Parathyroid adenoma (tissue), 2 donors: ENCODE measurements around the gene CCDC97.

Source experiments
- H2AFZ ChIP-seq: fragments of 300-600 bp; sonication (generic); one replicate; pipeline ENCODE4 v1.7.0; 2017; ENCODE audit warnings: antibody characterized with exemption, mild to moderate bottlenecking
- H3K27ac ChIP-seq: fragments of 300-600 bp; sonication (generic); one replicate; pipeline ENCODE4 v1.7.0; 2017
- H3K27me3 ChIP-seq: fragments of 300-600 bp; sonication (generic); one replicate; pipeline ENCODE4 v1.7.0; 2017; ENCODE audit warnings: low read length; ENCODE audit not compliant: control insufficient read depth, insufficient read depth
- H3K36me3 ChIP-seq: fragments of 300-600 bp; sonication (generic); one replicate; pipeline ENCODE4 v1.7.0; 2017; ENCODE audit warnings: low read length; ENCODE audit not compliant: control insufficient read depth, insufficient read depth
- H3K4me1 ChIP-seq: fragments of 300-600 bp; sonication (generic); one replicate; pipeline ENCODE4 v1.7.0; 2017; ENCODE audit warnings: control low read depth
- H3K4me2 ChIP-seq: fragments of 300-600 bp; sonication (generic); one replicate; pipeline ENCODE4 v1.7.0; 2017; ENCODE audit warnings: low read length
- H3K4me3 ChIP-seq: fragments of 300-600 bp; sonication (generic); one replicate; pipeline ENCODE4 v1.7.0; 2017; ENCODE audit warnings: low read depth, low read length
- H3K79me2 ChIP-seq: fragments of 300-600 bp; sonication (generic); one replicate; pipeline ENCODE4 v1.7.0; 2017; ENCODE audit warnings: control low read depth
- H3K9ac ChIP-seq: fragments of 300-600 bp; sonication (generic); one replicate; pipeline ENCODE4 v1.7.0; 2017; ENCODE audit warnings: mild to moderate bottlenecking
- H3K9me3 ChIP-seq: fragments of 300-600 bp; sonication (generic); one replicate; pipeline ENCODE4 v1.7.0; 2017; ENCODE audit warnings: low read length; ENCODE audit not compliant: control insufficient read depth
- TF ChIP-seq, protein P1 (sequence below): fragments of 300-600 bp; sonication (generic); IDR thresholded peaks from one replicate; pipeline ENCODE4 v1.7.0; 2017; ENCODE audit warnings: antibody characterized with exemption, mild to moderate bottlenecking
- donor health status: primary hyperparathyroidism.

The CCDC97 gene

DNA sequence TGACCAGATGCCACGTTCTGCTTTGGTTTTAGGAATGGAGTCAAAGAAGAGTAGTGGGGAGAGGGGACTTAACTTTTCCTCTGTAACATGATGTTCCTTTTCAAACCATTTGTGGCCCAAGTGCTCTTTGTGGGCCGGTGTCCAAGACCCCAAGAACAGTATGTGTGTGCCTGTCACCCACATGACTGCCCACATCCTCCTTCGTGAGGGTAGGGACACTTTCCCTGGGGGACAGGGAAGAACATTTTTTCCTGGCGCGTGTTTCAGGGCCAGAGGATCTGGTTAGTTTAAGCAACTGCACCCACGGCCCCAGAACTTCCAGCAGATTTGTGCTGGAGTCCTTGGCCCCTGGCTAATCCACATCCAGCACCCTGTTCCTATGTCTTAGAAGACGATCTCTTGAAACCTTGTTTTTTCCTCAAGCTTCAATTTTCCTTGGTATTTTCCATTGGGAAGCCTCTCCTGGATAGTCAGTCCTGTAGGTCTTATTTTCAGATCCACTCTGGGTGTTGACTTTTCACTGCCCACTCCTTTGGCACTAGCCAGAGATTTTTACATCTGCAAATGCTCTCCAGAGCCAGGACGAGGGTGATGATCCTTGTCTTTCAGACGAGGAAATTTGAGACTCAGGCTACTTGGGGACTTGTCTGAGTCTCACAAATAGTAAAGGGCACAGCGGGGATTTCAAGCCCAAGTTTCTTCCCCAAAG is 10.8 kb upstream of the CCDC97 start:
- H3K36me3 ChIP-seq = no peaks in the 10 kb centered on the region
- TF ChIP-seq, protein P1, sequence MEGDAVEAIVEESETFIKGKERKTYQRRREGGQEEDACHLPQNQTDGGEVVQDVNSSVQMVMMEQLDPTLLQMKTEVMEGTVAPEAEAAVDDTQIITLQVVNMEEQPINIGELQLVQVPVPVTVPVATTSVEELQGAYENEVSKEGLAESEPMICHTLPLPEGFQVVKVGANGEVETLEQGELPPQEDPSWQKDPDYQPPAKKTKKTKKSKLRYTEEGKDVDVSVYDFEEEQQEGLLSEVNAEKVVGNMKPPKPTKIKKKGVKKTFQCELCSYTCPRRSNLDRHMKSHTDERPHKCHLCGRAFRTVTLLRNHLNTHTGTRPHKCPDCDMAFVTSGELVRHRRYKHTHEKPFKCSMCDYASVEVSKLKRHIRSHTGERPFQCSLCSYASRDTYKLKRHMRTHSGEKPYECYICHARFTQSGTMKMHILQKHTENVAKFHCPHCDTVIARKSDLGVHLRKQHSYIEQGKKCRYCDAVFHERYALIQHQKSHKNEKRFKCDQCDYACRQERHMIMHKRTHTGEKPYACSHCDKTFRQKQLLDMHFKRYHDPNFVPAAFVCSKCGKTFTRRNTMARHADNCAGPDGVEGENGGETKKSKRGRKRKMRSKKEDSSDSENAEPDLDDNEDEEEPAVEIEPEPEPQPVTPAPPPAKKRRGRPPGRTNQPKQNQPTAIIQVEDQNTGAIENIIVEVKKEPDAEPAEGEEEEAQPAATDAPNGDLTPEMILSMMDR = no peak
- no peak overlapping the region for H3K9ac ChIP-seq
- H3K27ac ChIP-seq = peak overlapping the region; percentile 65
- no peak overlapping the region for H3K4me2 ChIP-seq
- H3K4me1 ChIP-seq = peaks cover 30% of the 10 kb centered on the region
- no peak overlapping the region for H2AFZ ChIP-seq
- H3K4me3 ChIP-seq = no peak overlapping the region
- no peaks in the 10 kb centered on the region for H3K27me3 ChIP-seq
- peaks cover 14% of the 10 kb centered on the region for H3K79me2 ChIP-seq
- no peaks in the 10 kb centered on the region for H3K9me3 ChIP-seq

DNA sequence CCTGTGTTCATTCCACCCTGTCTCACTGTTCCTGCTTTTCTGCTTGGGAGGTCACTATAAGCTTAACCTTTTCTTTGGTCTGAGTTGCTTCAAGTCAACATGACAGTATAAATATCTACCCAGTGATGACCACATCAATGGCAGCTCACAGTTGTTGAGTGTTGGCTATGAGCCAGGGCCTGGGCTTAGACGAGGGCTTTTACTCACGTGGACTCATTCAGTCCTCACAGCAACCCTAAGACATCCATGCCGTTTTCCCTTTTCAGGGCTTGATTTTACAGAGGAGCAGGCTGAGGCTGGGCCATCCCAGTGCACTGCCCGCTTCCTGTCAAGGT is 10.2 kb upstream of the CCDC97 start:
- Histone ChIP-seq H3K4me3 (no peak overlapping the region), H3K79me2 (peaks cover 12% of the 10 kb centered on the region), H3K9ac (no peak overlapping the region), H3K27ac (peak overlapping the region; percentile 65), H3K36me3 (no peaks in the 10 kb centered on the region), H3K27me3 (no peaks in the 10 kb centered on the region), H3K4me1 (peaks cover 30% of the 10 kb centered on the region), H3K4me2 (no peak overlapping the region), H3K9me3 (no peaks in the 10 kb centered on the region), H2AFZ (no peak overlapping the region)
- TF ChIP-seq, protein P1 = no peak

DNA sequence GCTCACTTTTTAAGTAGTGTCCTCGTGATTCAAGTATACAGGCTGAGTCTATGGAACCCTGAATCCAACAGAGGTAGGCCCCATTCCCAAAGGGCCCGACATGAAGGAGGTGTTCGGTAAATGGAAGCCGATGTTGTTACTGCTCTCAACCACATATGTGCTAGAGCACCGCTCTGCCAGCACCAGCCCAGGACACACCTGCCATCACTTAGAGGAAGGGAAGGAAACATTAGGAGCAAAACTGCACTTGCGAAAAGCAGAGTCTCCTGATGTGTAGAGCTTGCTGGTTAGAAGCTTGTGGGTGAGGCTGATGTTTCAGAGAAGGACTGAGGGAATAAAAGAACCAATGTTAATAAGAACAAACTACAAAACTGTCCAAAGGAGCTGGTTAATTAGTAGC is 9.4 kb upstream of the CCDC97 start:
- no peak overlapping the region for H2AFZ ChIP-seq
- H3K27me3 ChIP-seq = no peaks in the 10 kb centered on the region
- H3K4me1 ChIP-seq = peaks cover 30% of the 10 kb centered on the region
- H3K36me3 ChIP-seq = no peaks in the 10 kb centered on the region
- no peak overlapping the region for H3K9ac ChIP-seq
- H3K4me2 ChIP-seq = no peak overlapping the region
- peaks cover 14% of the 10 kb centered on the region for H3K79me2 ChIP-seq
- TF ChIP-seq, protein P1 = no peak
- no peak overlapping the region for H3K27ac ChIP-seq
- H3K4me3 ChIP-seq = no peak overlapping the region
- H3K9me3 ChIP-seq = no peaks in the 10 kb centered on the region

DNA sequence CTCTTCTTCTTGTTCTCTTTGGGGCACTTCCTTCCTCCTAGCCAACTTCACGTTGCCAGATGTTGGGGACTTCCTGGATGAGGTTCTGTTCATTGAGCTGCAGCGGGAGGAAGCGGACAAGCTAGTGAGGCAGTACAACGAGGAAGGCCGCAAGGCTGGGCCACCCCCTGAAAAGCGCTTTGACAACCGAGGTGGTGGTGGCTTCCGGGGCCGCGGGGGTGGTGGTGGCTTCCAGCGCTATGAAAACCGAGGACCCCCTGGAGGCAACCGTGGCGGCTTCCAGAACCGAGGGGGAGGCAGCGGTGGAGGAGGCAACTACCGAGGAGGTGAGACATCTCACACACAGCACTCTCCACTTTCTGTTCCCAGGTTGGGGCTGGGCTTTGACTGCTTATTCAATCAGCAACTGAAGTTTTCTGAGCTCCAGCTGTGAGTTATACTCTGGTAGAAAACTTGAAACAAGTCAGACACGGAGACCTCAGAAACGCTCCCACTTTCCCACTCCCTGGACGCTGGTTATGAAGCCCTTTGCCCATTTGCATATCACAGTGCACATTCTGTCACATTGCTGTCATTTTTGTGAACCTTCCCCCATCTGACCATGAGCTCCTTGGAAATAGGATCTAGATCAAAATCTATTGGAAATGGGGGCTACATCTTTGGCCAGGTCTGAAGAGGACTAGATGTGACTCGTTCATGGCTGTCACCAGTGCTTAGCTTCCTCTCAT is 7.2 kb upstream of the CCDC97 start:
- H3K27ac ChIP-seq = no peak overlapping the region
- H3K9me3 ChIP-seq = no peaks in the 10 kb centered on the region
- no peak overlapping the region for H3K4me2 ChIP-seq
- no peak overlapping the region for H2AFZ ChIP-seq
- H3K9ac ChIP-seq = no peak overlapping the region
- no peaks in the 10 kb centered on the region for H3K36me3 ChIP-seq
- no peak overlapping the region for H3K4me3 ChIP-seq
- peaks cover 18% of the 10 kb centered on the region for H3K4me1 ChIP-seq
- H3K79me2 ChIP-seq = peaks cover 7% of the 10 kb centered on the region
- TF ChIP-seq, protein P1 = no peak
- no peaks in the 10 kb centered on the region for H3K27me3 ChIP-seq
